ENCODE results near the gene SRL.
"Not testable (repeated sequence)": the region's sequence is repeated elsewhere in the genome, so short reads cannot be mapped to it uniquely, and the experiment has no call there.

SRL gene

DNA sequence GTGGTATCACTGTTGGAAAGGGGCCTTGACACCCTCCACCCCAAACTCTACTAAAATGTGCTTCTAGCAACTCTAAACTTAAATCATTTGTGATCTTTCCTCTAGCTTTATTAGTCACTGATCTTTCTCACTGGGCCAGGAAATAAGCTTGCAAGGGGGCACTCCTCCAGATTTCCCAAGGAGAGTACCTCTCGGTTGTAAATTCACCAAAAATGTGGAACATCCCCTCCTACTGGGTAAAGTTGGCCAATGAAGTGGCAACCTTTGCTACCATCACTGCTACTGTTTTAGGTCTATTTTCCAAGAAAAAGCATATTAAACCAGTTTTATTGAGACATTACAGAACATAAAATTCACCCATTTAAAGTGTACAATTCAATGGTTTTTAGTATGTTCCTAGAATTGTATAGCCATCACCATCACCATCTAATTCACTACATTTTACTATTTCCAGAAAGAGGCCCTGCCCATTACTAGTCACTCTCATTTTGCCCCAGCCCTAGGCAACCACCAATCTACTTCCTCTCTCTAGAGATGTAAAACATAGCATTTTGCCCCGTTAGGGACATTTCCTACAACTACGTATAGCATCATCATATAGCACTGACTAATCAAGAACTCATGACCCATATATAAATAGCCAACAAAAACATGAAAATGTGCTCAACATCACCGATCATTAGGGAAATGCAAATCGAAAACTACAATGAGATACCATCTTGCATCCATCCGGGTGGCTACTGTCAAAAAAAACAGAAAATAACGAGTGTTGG, 81.0 kb downstream of the SRL start:
- DNase-seq (ENCODE audit: low spot score) = no peak

DNA sequence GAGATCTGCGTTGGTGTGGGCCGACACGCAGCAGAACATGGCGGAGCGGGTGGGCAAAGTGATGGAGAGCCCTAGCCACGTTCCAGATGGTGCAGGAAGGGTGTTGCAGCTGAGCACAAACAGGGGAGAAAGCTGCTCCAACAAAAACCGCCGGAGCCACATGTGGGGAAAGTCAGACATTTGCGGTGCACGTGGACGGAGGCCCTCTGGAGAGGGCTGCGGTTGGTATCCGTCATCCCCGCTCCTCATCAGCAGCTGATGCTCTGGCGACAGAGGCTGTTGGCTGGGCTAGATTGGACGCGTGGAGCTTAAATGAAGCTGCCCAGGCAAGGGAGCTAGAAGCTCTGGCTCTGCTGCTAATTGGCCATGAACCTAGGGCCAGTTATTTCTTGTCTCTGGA, 82.2 kb downstream of the SRL start:
- DNase-seq (ENCODE audit: low spot score) = peak; percentile 66

DNA sequence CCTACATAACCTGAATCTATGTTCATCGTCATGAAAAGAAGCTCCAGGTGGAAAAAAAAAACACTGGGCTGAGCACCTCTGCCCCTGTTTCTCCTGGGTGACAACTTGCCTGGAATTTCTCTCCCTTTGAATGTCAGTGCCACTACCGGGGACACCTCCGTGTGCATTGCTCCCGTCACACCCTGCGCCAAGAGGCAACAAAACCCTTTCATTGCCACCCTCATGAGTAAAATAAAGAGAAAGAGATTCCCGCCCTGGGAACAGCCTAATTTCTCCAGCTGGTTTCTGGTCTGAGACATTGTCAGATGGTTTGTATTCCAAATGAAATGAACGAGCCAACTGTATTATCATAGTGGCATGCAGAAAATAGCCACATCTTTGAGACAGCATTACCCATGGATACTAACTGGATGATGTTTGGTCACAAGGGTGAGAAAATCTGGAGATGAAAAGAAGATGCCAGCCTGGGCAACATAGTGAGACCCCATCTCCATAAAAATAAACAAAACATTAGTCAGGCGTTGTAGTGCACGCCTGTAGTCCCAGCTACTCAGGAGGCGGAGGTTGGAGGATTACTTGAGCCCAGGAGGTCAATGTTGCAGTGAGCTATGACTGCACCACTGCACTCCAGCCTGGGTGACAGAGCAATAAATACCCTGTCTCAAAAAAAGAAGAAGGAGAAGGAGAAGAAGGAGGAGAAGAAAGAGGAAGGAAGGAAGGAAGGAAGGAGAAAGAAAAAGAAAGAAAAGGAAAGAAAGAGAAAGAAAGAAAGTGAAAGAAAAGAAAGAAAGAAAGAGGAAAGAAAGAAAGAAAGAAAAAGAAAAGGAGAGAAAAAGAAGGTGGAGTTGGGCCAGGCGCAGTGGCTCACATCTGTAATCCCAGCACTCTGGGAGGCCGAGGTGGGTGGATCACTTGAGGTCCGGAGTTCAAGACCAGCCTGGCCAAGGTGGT, 83.5 kb downstream of the SRL start:
- DNase-seq (ENCODE audit: low spot score) = no peak

DNA sequence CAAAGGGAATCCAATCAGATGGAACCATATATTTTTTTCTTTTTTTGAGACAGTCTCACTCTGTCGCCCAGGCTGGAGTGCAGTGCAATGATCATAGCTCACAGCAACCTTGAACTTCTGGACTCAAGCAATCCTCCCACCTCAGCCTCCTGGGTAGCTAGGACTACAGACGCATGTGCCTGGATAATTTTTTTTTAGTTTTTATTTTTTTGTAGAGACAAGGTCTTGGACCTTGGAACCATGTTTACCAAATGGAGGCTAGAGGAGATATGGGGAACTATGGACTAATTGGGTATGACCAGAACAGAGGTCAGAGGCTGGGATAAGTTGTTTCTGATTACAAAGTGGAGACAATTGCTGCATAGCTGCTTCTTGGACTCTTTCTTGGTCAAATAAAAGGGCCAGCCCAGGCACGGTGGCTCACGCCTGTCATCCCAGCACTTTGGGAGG, 84.5 kb downstream of the SRL start:
- DNase-seq (ENCODE audit: low spot score) = no peak

DNA sequence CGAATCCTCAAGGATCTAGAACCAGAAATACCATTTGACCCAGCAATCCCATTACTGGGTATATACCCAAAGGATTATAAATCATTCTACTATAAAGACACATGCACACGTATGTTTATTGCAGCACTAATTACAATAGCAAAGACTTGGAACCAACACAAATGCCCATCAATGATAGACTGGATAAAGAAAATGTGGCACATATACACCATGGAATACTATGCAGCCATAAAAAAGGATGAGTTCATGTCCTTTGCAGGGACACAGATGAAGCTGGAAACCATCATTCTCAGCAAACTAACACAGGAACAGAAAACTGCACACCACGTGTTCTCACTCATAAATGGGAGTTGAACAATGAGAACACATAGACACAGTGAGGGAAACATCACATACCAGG, 85.4 kb downstream of the SRL start:
- not testable (repeated sequence) for DNase-seq (ENCODE audit: low spot score)

DNA sequence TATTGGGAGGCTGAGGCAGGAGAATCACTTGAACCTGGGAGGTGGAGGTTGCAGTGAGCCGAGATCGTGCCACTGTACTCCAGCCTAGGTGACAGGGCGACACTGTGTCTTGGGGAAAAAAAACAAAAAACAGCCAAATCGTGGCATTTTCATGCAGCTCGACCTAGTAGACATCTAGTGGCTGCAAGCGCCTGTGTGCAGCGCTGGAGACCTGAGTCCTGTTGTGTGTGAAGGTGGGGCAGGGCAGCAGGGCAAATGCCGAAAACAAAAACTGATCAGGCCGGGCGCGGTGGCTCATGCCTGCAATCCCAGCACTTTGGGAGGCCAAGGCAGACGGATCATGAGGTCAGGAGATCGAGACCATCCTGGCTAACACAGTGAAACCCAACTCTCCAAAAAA, 88.5 kb downstream of the SRL start:
- not testable (repeated sequence) for DNase-seq (ENCODE audit: low spot score)

DNA sequence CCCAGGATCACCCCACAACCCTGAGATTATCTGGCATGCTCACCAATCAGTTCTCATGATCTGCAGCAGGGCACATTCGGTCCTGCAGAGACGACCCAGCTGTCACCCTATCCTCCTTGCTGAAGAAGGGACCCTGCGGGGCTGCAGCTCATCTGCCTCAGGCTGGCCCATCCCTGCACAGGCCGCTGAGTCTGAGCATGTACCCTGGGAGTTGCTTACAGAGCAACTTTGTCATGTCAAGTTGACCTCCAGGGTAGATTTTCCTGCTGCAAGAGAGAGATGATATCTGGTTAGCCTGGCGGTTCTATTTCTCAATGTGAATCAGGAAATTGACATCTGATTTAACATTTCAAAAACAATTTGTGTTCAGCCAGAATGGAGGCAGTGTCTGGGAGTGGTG, 89.6 kb downstream of the SRL start:
- no peak for DNase-seq (ENCODE audit: low spot score)

DNA sequence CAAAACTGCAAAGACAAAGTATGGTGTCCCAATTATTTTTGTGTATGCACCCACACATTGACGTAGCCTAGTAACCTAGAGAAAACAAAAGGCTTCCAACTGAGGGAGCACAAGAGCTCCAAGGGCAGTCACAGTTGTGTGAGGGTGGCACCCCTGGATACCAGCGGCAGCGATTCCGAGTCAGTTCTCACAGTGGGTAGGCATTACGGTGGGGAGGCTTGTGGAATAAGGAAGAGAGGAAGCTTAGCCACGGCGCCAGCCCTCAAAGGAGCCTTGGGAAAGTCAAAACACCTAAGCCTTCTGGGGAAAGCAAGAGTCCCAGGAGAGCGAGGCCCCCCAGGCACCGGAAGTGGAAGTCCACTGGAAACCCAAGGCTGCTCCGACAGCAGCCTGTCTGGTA, 94.6 kb downstream of the SRL start:
- no peak for DNase-seq (ENCODE audit: low spot score)

DNA sequence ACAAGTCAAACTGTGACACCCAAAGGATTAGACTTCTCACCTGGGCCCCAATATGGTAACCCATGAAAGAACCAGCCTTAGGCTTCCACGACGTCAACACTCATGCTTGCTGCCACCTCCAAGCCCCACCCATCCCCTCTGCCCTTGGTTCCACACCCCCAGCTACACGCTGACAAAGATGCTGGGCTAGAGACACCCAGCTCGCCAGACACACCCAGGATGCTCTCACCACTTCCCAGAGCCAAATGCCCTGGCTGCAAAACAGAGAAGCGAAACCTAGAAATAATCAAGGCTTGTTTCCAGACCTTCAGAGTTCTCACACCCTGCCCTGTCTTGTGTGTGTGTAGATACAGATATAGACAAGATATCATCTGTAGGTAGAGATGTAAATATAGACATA, 99.6 kb downstream of the SRL start:
- DNase-seq (ENCODE audit: low spot score) = peak; percentile 52

DNA sequence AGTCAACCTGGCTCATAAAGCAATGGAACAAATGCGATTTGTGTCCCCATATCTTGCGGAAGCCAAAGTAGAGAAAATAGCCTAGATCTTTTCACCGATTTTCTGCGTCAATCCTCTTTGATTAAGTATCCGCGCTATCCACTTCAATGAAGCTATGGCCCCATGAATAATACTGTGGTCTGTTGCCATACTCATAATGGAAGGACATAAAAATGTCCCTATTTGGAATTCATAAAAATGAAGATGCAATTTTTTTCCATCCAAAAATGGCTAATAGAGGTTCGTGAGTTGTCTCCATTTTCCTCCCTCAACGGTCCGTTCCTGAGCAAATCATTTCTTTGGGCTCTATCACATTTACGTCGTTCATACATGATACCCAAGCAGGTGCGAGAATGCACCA, 100.3 kb downstream of the SRL start:
- no peak for DNase-seq (ENCODE audit: low spot score)

DNA sequence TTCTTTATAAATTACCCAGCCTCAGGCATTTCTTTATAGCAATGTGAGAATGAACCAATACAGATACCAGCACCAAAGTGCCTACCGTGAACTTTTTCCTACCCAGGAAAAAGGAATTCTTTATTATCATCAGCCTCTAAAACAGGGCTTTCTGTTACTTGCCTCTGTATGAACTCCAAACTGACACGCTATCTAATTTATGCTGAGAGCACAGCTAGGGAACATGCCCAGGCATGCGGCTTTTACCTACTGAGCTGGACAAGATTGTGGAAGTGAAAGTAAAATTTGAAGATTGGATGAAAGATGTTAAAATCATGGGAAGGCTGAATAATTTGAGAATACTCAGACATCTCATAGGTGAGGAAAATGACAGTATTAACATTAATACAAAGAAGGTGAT, 101.2 kb downstream of the SRL start:
- DNase-seq (ENCODE audit: low spot score) = no peak

DNA sequence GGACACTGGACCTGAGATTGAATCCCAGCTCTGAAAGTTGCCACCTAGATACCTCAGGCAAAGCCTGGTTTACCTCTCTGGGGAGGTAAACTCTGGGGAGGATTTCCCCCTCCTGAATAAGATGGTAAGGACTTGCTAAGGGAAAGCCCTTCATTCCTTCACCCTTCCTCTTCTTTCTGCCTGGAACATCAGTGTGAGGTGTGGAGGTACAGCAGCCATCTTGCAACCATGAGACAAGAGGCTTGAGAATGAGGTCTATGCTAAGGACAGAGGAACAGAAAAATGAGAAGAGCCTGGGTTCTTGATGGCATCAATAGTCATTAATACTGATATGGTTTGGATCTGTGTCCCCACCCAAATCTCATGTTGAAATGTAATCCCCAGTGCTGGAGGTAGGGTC, 101.9 kb downstream of the SRL start:
- no peak for DNase-seq (ENCODE audit: low spot score)

Data from AG20443 (cell line).